Ovary (tissue), 9 donors: Measurements from ENCODE around the gene MRPL23. TPM values are rescaled to one million over a fixed set of nuclear protein-coding genes. Genes with fewer than 3 reads are reported as not detected.

Experiments used
- DNase-seq, 5 donors: peaks; one replicate each; pipeline ENCODE4 v3.0.0-alpha.2; 2019 to 2020
- H3K27ac ChIP-seq, 2 donors: fragments of 200-600 bp; one replicate each; pipeline versions ENCODE4 v1.5.1 to v1.8.0; 2019 to 2022
- H3K27me3 ChIP-seq: fragments of 200-600 bp; one replicate; pipeline ENCODE4 v1.8.0; 2022
- H3K36me3 ChIP-seq: fragments of 200-600 bp; sonication (generic); one replicate; pipeline ENCODE4 v1.5.1; 2019
- H3K4me1 ChIP-seq: one replicate; pipeline ENCODE4 v1.8.1; 2013; ENCODE audit warnings: mild to moderate bottlenecking, moderate library complexity; ENCODE audit not compliant: insufficient read depth
- H3K4me3 ChIP-seq: fragments of 200-600 bp; sonication (generic); one replicate; pipeline ENCODE4 v1.5.1; 2017
- H3K9me3 ChIP-seq, 2 donors: fragments of 200-600 bp in 1 of 2; sonication (generic) in 1 of 2; one replicate each; pipeline versions ENCODE4 v1.5.1 to v1.8.1; 2013 to 2019; ENCODE audit warnings: mild to moderate bottlenecking in 1 of 2, moderate library complexity in 1 of 2
- CTCF ChIP-seq, 3 donors: fragments of 450-650 bp in 2 of 3; fragments of 200-600 bp in 1 of 3; IDR thresholded peaks; one replicate each; pipeline versions ENCODE4 v1.5.1 to v1.8.0; 2016 to 2022; ENCODE audit warnings: antibody characterized with exemption in 3 of 3, mild to moderate bottlenecking in 1 of 3
- EP300 ChIP-seq: sonication (generic); formaldehyde crosslinking; IDR thresholded peaks from one replicate; pipeline ENCODE4 v1.6.1; 2017; ENCODE audit warnings: antibody characterized with exemption
- POLR2A ChIP-seq: fragments of 450-650 bp; IDR thresholded peaks from one replicate; pipeline ENCODE4 v1.6.1; 2017; ENCODE audit warnings: antibody characterized with exemption, mild to moderate bottlenecking, moderate library complexity
- WGBS, 3 donors: extraction: QIAGEN DNeasy Blood & Tissue Kit in 1 of 3; methylation state at CpG; one replicate each; pipeline versions ENCODE4 v1.1.5 to v1.1.7; 2013 to 2017; 5-methylcytosine and 5-hydroxymethylcytosine counted together
- intact Hi-C, 4 donors: fragments of 100-400 bp; cut with DNase I; formaldehyde crosslinking; loops; one replicate each; pipeline versions ENCODE4 v1.11.0 to v1.15.1; 2022 to 2023
- polyA plus RNA-seq, 2 donors: library from polyadenylated mRNA; stranded (reverse); fragments of 200-250 nt in 1 of 2; fragments of 350-450 nt in 1 of 2; fragmentation: Illumina TruSeq in 1 of 2; extraction: RNeasy Lipid Tissue Mini Kit (QIAGEN cat#74804) in 1 of 2; gene quantifications; one replicate each; pipeline ENCODE4 v1.2.3, GENCODE V29; 2013 to 2014
- total RNA-seq, 7 donors: library from RNA; depleted of rRNA in 2 of 7; stranded (reverse); fragments of >200 nt in 2 of 7; fragmentation: NEBNext Ultra II Directional in 3 of 7; extraction: Animal tissue kit (Norgen Biotek cat#: 25700) in 3 of 7; gene quantifications; one replicate each; pipeline versions ENCODE4 v1.1.0 to v1.2.4, GENCODE V29; 2016 to 2023
- donor health status: DM: no; HTN: no; CAD: no; lungs with moderate emphysema.
- donor health status: DM: no; HTN: no; CAD: no.
- donor health status: Bipolar disorder and iron deficiency.
- donor health status: DM: yes; HTN: yes; CAD: no.
- donor health status: DM: no; HTN: no; CAD: no.
- donor health status: DM: yes; HTN: yes; CAD: no.

MRPL23 gene
- total and polyA plus RNA-seq, 9 donors: 21.7 to 145 (median 86.7) TPM

DNA sequence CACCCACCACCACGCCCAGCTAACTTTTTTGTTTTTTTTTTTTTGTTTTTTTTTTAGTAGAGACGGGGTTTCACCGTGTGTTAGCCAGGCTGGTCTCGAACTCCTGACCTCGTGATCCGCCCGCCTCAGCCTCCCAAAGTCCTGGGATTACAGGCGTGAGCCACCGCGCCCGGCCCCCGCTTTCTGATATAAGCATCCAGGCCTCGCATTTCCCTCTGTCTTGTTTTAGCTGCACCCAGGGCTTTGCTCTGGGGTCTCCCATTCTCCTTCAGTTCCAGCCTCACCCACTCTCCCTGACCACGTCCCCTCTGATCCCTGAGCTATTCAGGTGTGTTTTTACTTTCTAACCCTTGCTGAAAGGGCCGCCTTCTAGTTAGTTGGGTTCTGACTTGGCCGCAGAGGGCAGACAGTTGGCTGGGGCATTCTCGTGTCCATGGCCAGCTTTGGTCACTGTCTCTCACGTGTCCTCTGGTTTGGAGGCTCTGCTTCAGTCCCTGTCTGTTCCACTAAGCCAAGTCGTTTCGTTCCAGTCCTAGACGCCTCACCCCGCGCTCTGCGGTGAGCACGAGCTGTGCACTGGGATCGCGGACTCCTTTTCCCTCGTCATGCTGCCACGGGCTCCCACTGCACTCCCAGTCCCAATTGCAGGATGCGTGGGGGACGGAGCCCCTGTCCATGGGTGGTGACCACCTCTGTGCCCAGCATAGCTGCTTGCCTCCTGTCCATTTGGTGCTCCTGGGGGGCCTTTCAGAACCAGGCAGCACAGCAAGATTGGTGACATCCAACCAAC is 33.7 kb upstream of the MRPL23 start:
- DNase-seq: no peak
- Histone ChIP-seq H3K36me3 (no peaks in the 10 kb centered on the region), H3K4me3 (no peak overlapping the region), H3K4me1 (peaks cover 2% of the 10 kb centered on the region), H3K27ac (no peak overlapping the region), H3K9me3 (no peaks in the 10 kb centered on the region), H3K27me3 (no peaks in the 10 kb centered on the region)
- 90 to 92% (median 91%) methylated on average over 31 of the region's 31 CpGs for WGBS, 3 donors
- intact Hi-C loops: loop anchor here in 1 of 4 donors (10.0 kb wide), 1 partner anchor 219 kb away; the partner anchor contains the start of gene KRTAP5-6
- TF ChIP-seq POLR2A: no peak
- no peak for TF ChIP-seq CTCF (IDR thresholded peaks at IDR 0.05)
- TF ChIP-seq EP300: no peak

GRCh38 chr11:1915795-1916131 is 31.4 kb upstream of the MRPL23 start:
- Histone ChIP-seq H3K4me1 (no peaks in the 10 kb centered on the region), H3K4me3 (no peak overlapping the region), H3K27ac (no peak overlapping the region), H3K9me3 (no peaks in the 10 kb centered on the region), H3K27me3 (no peaks in the 10 kb centered on the region), H3K36me3 (no peaks in the 10 kb centered on the region)
- WGBS, 3 donors: 95 to 99% (median 95%) methylated on average over 2 of the region's 2 CpGs
- intact Hi-C loops: loop anchor here in 3 of 4 donors (1.0 to 10.0 kb wide), 4 partner anchors 22 to 221 kb away; partner anchors contain the start of gene KRTAP5-6 (in 1 of the 3)
- no peak for TF ChIP-seq EP300
- DNase-seq: no peak

DNA sequence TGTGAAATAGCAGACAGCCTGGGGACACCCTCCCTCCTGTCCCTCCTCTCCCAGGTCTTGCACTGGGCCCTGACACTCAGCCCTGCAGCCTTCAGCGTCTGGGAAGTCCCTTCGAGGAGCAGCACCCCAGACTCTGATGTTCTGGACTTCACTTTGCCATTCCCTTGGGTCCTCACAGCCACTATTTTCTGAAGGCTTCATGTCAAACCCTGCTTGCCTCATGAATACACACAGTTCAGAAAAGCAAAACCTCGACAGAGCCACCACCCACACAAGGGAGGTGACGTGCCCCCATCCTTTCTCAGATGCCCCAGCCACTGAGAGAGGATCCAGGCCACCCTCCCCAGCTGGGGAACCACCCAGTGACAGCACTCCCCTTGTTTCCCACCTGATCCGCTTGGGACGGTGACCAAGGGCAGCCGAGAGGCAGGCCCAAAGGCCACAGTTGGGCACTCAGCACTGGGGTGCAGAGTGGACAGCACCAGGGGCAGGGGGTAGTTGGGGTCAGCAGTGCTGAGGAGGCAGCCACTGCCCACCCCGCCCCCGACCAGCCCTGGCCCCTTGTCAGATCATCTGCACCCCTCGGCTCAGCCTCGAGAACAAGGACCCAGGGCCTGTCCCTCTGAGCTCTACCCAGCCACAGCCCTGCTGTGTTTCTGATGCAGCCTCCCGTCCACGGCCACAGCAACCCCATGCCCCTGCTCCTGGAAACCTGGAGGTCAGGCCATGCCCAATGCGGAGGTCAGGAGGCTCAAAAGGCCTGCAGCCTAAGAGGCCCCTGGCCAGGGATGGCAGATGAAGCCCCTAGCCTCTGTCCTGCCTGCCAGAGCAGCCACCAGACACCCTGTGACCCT is 30.8 kb upstream of the MRPL23 start:
- intact Hi-C loops: loop anchor here in 3 of 4 donors (1.0 to 10.0 kb wide), 4 partner anchors 23 to 222 kb away; partner anchors contain the start of gene KRTAP5-6 (in 1 of the 3)
- no peak for TF ChIP-seq POLR2A
- no peak for TF ChIP-seq CTCF (IDR thresholded peaks at IDR 0.05)
- no peak for TF ChIP-seq EP300
- Histone ChIP-seq H3K4me3 (no peak overlapping the region), H3K27me3 (no peaks in the 10 kb centered on the region), H3K9me3 (no peaks in the 10 kb centered on the region), H3K27ac (no peak overlapping the region), H3K4me1 (no peaks in the 10 kb centered on the region), H3K36me3 (no peaks in the 10 kb centered on the region)
- 83 to 91% (median 86%) methylated on average over 12 to 14 of the region's 14 CpGs for WGBS, 3 donors
- DNase-seq: peak in 1 of 5 donors; percentile 30

GRCh38 chr11:1916986-1917522 is 30.1 kb upstream of the MRPL23 start:
- peak in 1 of 5 donors; percentile 31 for DNase-seq
- WGBS, 3 donors: 71 to 78% (median 77%) methylated on average over 8 of the region's 8 CpGs
- Histone ChIP-seq H3K27ac (no peak overlapping the region), H3K9me3 (no peaks in the 10 kb centered on the region), H3K36me3 (no peaks in the 10 kb centered on the region), H3K4me3 (no peak overlapping the region), H3K4me1 (peaks cover 3% of the 10 kb centered on the region), H3K27me3 (no peaks in the 10 kb centered on the region)
- TF ChIP-seq EP300 (no peak), CTCF (IDR thresholded peaks at IDR 0.05) (no peak), POLR2A (no peak)
- intact Hi-C loops: loop anchor here in 3 of 4 donors (1.0 to 10.0 kb wide), 4 partner anchors 24 to 222 kb away; partner anchors contain the start of gene KRTAP5-6 (in 1 of the 3)
